HFF-Myc (cell line): Measurements from ENCODE around the gene NUDT1.

Experiments
- DNase-seq: peaks from one replicate; pipeline ENCODE4 v3.0.0-alpha.2; 2011; ENCODE audit warnings: low read depth; ENCODE audit errors: extremely low read depth
- H3K4me3 ChIP-seq: replicated peaks from 2 replicates; pipeline ENCODE4 v1.5.1; 2011; ENCODE audit warnings: low read depth, mild to moderate bottlenecking, control low read depth, low read length
- CTCF ChIP-seq: IDR thresholded peaks from 2 replicates; pipeline ENCODE4 v1.5.1; 2012; ENCODE audit warnings: mild to moderate bottlenecking, low read depth, low read length, control low read depth; ENCODE audit errors: missing control alignments

NUDT1 gene

GRCh38 chr7:2197436-2198155 is 44.4 kb upstream of the NUDT1 start:
- DNase-seq = no peak
- no peak overlapping the region for H3K4me3 ChIP-seq
- TF ChIP-seq CTCF = no peak

- no peak for TF ChIP-seq CTCF
- H3K4me3 ChIP-seq = no peak overlapping the region
- DNase-seq = no peak
Observed at GRCh38 chr7:2198206-2198605, 43.8 kb upstream of the NUDT1 start.

GRCh38 chr7:2198760-2199159 is 43.3 kb upstream of the NUDT1 start:
- no peak overlapping the region for H3K4me3 ChIP-seq
- TF ChIP-seq CTCF = no peak
- no peak for DNase-seq

GRCh38 chr7:2199528-2199927 is 42.5 kb upstream of the NUDT1 start:
- DNase-seq = no peak
- TF ChIP-seq CTCF = no peak
- no peak overlapping the region for H3K4me3 ChIP-seq

- H3K4me3 ChIP-seq = no peak overlapping the region
- TF ChIP-seq CTCF = no peak
- no peak for DNase-seq
Observed at GRCh38 chr7:2199956-2200583, 42.0 kb upstream of the NUDT1 start.

GRCh38 chr7:2200584-2200980 is 41.4 kb upstream of the NUDT1 start:
- DNase-seq = no peak
- no peak for TF ChIP-seq CTCF
- no peak overlapping the region for H3K4me3 ChIP-seq
